Activated CD4-positive, alpha-beta T cell treated with anti-CD3 and anti-CD28 coated beads for 36 hours (primary cell): Measurements from ENCODE around the gene KLHL42. TPM values are rescaled to one million over a fixed set of nuclear protein-coding genes. Genes with fewer than 3 reads are reported as not detected.

Experiments used
- ATAC-seq: fragments of 200-7000 bp; cut with Tn5 transposase; one replicate; pipeline ENCODE4 v1.10.0; 2021; ENCODE audit warnings: mild to moderate bottlenecking, moderate library complexity
- CTCF ChIA-PET: fragments of 350-600 bp; sonication (Branson Sonifier 250); formaldehyde crosslinking; loops from one replicate; lab custom pipeline; 2021; ENCODE audit warnings: antibody characterized with exemption; lab: Charles Lee
- POLR2A ChIA-PET: fragments of 350-600 bp; sonication (Branson Sonifier 250); formaldehyde crosslinking; loops from one replicate; lab custom pipeline; 2021; ENCODE audit warnings: antibody characterized with exemption, inconsistent platforms; lab: Charles Lee
- DNase-seq: peaks from one replicate; pipeline ENCODE4 v3.0.0-alpha.2; 2020
- H3K27ac Mint-ChIP-seq: one replicate; pipeline ENCODE4 v1.8.0; 2021; ENCODE audit warnings: mixed read lengths
- H3K27me3 Mint-ChIP-seq: one replicate; pipeline ENCODE4 v1.8.0; 2021; ENCODE audit warnings: mixed read lengths
- H3K36me3 Mint-ChIP-seq: one replicate; pipeline ENCODE4 v1.8.0; 2021; ENCODE audit warnings: low read depth, mixed read lengths
- H3K4me1 Mint-ChIP-seq: one replicate; pipeline ENCODE4 v1.8.0; 2021; ENCODE audit warnings: mixed read lengths
- H3K4me3 Mint-ChIP-seq: one replicate; pipeline ENCODE4 v1.8.0; 2021; ENCODE audit warnings: mild to moderate bottlenecking, moderate library complexity, mixed read lengths
- H3K9me3 Mint-ChIP-seq: one replicate; pipeline ENCODE4 v1.8.0; 2021; ENCODE audit warnings: low read depth, mixed read lengths
- intact Hi-C, 2 experiments: fragments of 100-400 bp; cut with DNase I in 1 of 2; cut with micrococcal nuclease in 1 of 2; formaldehyde crosslinking; loops; one replicate each; pipeline versions ENCODE4 v1.14.2 to v1.15.1; 2022 to 2024; cut with DNase I, micrococcal nuclease
- total RNA-seq, 2 experiments: library from RNA; stranded (reverse); gene quantifications; one replicate each; pipeline ENCODE4 v1.2.3, GENCODE V29; 2021

Gene KLHL42
- total RNA-seq, 2 experiments from 2014 or later = 7.1 to 9.2 TPM

DNA sequence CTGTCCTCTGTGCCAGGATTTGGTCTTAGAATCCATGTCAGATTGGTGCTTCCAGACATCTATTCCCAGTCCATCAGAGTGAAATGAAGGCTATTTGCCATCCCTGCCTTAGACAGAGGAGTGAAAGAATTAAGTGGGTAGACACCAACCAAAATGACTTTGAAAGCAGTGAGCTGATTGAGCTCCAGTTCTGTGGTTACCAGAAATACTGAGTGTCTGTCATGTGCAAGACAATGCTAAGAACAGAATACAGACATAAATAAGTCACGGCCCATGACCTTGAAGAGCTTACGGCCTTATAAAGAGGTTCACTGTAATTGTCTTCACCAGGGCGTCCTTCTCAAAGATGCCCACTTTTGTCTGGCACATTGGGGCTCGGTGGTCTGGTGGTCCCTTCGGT lies 21.6 kb downstream of the KLHL42 start:
- Mint-ChIP-seq H3K27me3 (peaks cover 8% of the 10 kb centered on the region), H3K9me3 (no peaks in the 10 kb centered on the region), H3K4me1 (peaks cover 43% of the 10 kb centered on the region), H3K36me3 (peaks cover 34% of the 10 kb centered on the region), H3K4me3 (no peak overlapping the region), H3K27ac (peak overlapping the region; percentile 53)
- DNase-seq (no peak), ATAC-seq (peak; percentile 38)
- intact Hi-C loops = loop anchor here (1.0 kb wide), 3 partner anchors 15 to 21 kb away; partner anchors contain the start of genes KLHL42 (in 1 of the 2) and MANSC4 (in 1 of the 2)
- ChIA-PET POLR2A (interaction anchor here (1.3 to 1.6 kb wide), 2 partner anchors 20 kb away, joined by 4 to 14 read pairs; no protein-coding TSS in a partner anchor), CTCF (interaction anchor here (8.7 kb wide), 1 partner anchor 19 kb away, joined by 79 read pairs; no protein-coding TSS in a partner anchor)

DNA sequence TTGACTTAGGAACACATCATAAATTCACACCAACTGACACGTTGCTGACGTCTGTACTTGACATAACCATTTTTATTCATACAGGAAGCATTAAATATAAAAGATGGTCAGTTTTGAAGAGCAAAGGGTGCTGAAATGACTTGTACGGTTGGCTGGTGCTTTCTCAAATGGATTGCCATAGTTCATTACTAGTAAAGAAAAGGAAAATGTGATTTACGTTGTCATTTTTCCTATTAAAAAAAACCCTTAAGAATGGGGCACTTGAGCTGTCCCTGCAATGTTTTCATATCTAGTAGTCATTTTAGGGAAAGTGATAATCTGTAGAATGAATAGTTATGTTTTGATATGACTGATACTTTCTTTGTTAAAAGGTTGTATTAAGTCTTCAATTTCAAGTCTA lies 22.5 kb downstream of the KLHL42 start:
- no peak overlapping the region for H3K4me3 Mint-ChIP-seq
- CTCF ChIA-PET = interaction anchor here (8.7 kb wide), 1 partner anchor 18 kb away, joined by 79 read pairs; no protein-coding TSS in a partner anchor
- peaks cover 13% of the 10 kb centered on the region for H3K27me3 Mint-ChIP-seq
- peak; percentile 71 for ATAC-seq
- no peak overlapping the region for H3K27ac Mint-ChIP-seq
- POLR2A ChIA-PET = interaction anchor here (0.6 to 1.6 kb wide), 4 partner anchors 16 to 268 kb away, joined by 3 to 14 read pairs (median 4); no protein-coding TSS in a partner anchor
- peaks cover 26% of the 10 kb centered on the region for H3K36me3 Mint-ChIP-seq
- H3K4me1 Mint-ChIP-seq = peaks cover 50% of the 10 kb centered on the region
- no peaks in the 10 kb centered on the region for H3K9me3 Mint-ChIP-seq
- DNase-seq = peak; percentile 29
- intact Hi-C loops = loop anchor here (1.0 kb wide), 2 partner anchors 16 to 20 kb away; no protein-coding TSS in a partner anchor

- Mint-ChIP-seq H3K36me3 (peaks cover 22% of the 10 kb centered on the region), H3K27me3 (peaks cover 14% of the 10 kb centered on the region), H3K4me3 (no peak overlapping the region), H3K4me1 (peaks cover 53% of the 10 kb centered on the region), H3K9me3 (no peaks in the 10 kb centered on the region), H3K27ac (no peak overlapping the region)
- CTCF ChIA-PET = interaction anchor here (8.7 kb wide), 1 partner anchor 18 kb away, joined by 79 read pairs; no protein-coding TSS in a partner anchor
- intact Hi-C loops = loop anchor here (1.0 kb wide), 2 partner anchors 17 to 19 kb away; no protein-coding TSS in a partner anchor
- DNase-seq = peak; percentile 14
- ATAC-seq = no peak
- POLR2A ChIA-PET = interaction anchor here (0.6 to 1.6 kb wide), 4 partner anchors 16 to 269 kb away, joined by 3 to 14 read pairs (median 4); no protein-coding TSS in a partner anchor
Observed at GRCh38 chr12:27802936-27803335, 22.9 kb downstream of the KLHL42 start.

DNA sequence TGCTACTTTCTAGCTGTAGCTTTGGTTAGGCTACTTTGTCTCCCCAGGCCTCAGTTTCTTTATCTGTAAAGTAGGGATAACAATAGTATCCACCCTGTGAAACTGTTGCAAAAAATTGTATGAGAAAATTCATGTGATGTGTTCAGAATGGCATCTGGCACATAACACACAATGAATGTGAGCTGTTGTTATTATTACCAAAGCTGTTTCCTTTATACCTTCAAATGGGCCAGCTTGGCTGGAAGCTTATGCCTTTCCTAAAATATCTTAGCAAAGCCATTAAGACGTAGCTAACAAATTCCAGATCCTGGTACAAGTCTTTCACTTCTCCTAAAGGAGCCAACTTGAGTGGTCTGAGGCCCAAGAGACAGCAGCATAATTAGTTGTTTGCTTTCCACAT lies 25.2 kb downstream of the KLHL42 start:
- Mint-ChIP-seq H3K36me3 (peaks cover 10% of the 10 kb centered on the region), H3K9me3 (no peaks in the 10 kb centered on the region), H3K27me3 (peaks cover 22% of the 10 kb centered on the region), H3K4me3 (no peak overlapping the region), H3K27ac (no peak overlapping the region), H3K4me1 (peaks cover 51% of the 10 kb centered on the region)
- CTCF ChIA-PET = interaction anchor here (0.8 to 8.7 kb wide), 3 partner anchors 10 to 16 kb away, joined by 3 to 79 read pairs (median 3); no protein-coding TSS in a partner anchor
- DNase-seq = no peak
- POLR2A ChIA-PET = no interaction called here
- intact Hi-C loops = no loop called here
- ATAC-seq = no peak

DNA sequence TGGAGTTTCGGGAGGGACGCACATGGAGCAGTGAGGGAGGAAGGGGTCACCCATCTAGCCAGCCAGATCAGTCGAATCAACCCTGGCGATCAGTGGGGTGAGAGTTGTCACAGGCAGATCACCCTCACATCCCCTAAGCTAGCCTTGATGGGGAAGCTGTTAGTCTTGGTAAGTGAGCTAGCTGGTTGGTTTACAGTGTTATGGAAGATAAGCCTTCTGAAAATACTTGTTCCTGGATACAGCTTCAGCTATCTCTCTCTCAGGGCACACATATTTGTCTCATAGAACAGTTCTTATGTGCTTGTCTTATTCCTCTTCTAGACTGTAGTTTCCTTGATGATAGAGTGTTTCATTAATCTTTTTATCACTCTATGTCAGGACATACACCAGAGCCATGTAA lies 26.2 kb downstream of the KLHL42 start:
- ChIA-PET POLR2A (no interaction called here), CTCF (interaction anchor here (8.7 kb wide), 1 partner anchor 15 kb away, joined by 79 read pairs; no protein-coding TSS in a partner anchor)
- Mint-ChIP-seq H3K36me3 (peaks cover 2% of the 10 kb centered on the region), H3K27ac (no peak overlapping the region), H3K4me3 (no peak overlapping the region), H3K27me3 (peaks cover 29% of the 10 kb centered on the region), H3K9me3 (no peaks in the 10 kb centered on the region), H3K4me1 (peaks cover 40% of the 10 kb centered on the region)
- ATAC-seq (no peak), DNase-seq (no peak)
- intact Hi-C loops = no loop called here

GRCh38 chr12:27807063-27807703 lies 27.1 kb downstream of the KLHL42 start:
- CTCF ChIA-PET = interaction anchor here (0.6 to 0.7 kb wide), 2 partner anchors 132 to 463 kb away, joined by 3 read pairs; no protein-coding TSS in a partner anchor
- Mint-ChIP-seq H3K27me3 (peaks cover 30% of the 10 kb centered on the region), H3K4me3 (peak overlapping the region; percentile 26), H3K9me3 (no peaks in the 10 kb centered on the region), H3K27ac (peak overlapping the region; percentile 58), H3K36me3 (no peaks in the 10 kb centered on the region), H3K4me1 (peaks cover 31% of the 10 kb centered on the region)
- POLR2A ChIA-PET = no interaction called here
- ATAC-seq (peak; percentile 29), DNase-seq (peak; percentile 41)
- intact Hi-C loops = no loop called here

GRCh38 chr12:27808841-27809240 lies 28.8 kb downstream of the KLHL42 start:
- H3K4me1 Mint-ChIP-seq = peaks cover 19% of the 10 kb centered on the region
- H3K27me3 Mint-ChIP-seq = peaks cover 33% of the 10 kb centered on the region
- intact Hi-C loops = no loop called here
- DNase-seq (no peak), ATAC-seq (no peak)
- no peaks in the 10 kb centered on the region for H3K9me3 Mint-ChIP-seq
- no peak overlapping the region for H3K27ac Mint-ChIP-seq
- no peak overlapping the region for H3K4me3 Mint-ChIP-seq
- ChIA-PET CTCF (interaction anchor here (0.6 to 4.3 kb wide), 3 partner anchors 8 to 515 kb away, joined by 3 to 26 read pairs (median 3); no protein-coding TSS in a partner anchor), POLR2A (no interaction called here)
- H3K36me3 Mint-ChIP-seq = no peaks in the 10 kb centered on the region

DNA sequence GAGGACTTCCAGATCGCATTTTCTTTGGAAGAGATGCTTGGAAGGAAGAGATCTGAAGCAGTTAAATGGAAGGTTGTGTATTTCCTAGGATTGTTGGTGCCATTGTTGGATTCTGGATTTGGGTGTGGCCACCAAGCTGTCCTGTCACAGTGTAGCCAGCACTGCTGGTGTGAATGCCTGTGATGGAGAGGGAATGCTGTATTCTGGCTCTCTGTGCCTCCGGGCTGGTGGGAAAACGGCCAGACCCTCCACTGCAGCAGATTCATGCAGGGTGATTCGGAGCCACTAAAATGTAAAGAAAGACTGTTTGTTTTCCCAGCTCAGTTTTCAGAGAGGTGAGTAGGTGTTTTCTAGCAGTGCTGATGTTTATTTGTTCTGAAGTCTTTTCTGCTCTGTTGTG lies 30.7 kb downstream of the KLHL42 start:
- ChIA-PET POLR2A (no interaction called here), CTCF (interaction anchor here (4.3 kb wide), 1 partner anchor 11 kb away, joined by 26 read pairs; no protein-coding TSS in a partner anchor)
- Mint-ChIP-seq H3K27ac (no peak overlapping the region), H3K4me1 (peaks cover 33% of the 10 kb centered on the region), H3K36me3 (no peaks in the 10 kb centered on the region), H3K27me3 (peaks cover 33% of the 10 kb centered on the region), H3K9me3 (no peaks in the 10 kb centered on the region), H3K4me3 (no peak overlapping the region)
- ATAC-seq (no peak), DNase-seq (no peak)
- intact Hi-C loops = no loop called here

DNA sequence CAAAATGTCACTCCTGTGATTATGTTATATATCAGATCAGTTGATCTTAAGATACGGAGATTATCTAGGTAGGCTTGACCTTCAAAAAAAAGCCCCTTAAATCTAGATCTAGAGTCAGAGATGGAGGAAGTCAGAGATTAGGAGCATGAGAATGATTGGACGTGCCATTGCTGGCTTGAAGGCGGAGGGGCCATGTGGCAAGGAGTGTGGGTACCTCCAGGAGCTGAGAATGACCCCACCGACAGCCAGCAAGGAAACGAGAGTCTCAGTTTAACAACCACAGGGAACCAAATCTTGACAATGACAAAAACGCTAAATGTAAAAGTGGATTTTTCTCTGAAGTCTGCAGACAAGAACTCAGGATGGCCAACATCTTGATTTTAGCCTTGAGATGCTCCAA lies 32.5 kb downstream of the KLHL42 start:
- intact Hi-C loops = no loop called here
- no peak overlapping the region for H3K4me3 Mint-ChIP-seq
- no peak for DNase-seq
- peaks cover 18% of the 10 kb centered on the region for H3K4me1 Mint-ChIP-seq
- H3K27me3 Mint-ChIP-seq = peaks cover 31% of the 10 kb centered on the region
- no peaks in the 10 kb centered on the region for H3K9me3 Mint-ChIP-seq
- H3K36me3 Mint-ChIP-seq = no peaks in the 10 kb centered on the region
- ATAC-seq = no peak
- POLR2A ChIA-PET = no interaction called here
- CTCF ChIA-PET = interaction anchor here (4.3 kb wide), 1 partner anchor 9 kb away, joined by 26 read pairs; no protein-coding TSS in a partner anchor
- H3K27ac Mint-ChIP-seq = no peak overlapping the region

- no peak for DNase-seq
- H3K27ac Mint-ChIP-seq = no peak overlapping the region
- peaks cover 15% of the 10 kb centered on the region for H3K4me1 Mint-ChIP-seq
- ATAC-seq = no peak
- H3K36me3 Mint-ChIP-seq = no peaks in the 10 kb centered on the region
- ChIA-PET POLR2A (no interaction called here), CTCF (interaction anchor here (0.5 kb wide), 1 partner anchor 78 kb away, joined by 4 read pairs; no protein-coding TSS in a partner anchor)
- intact Hi-C loops = no loop called here
- H3K9me3 Mint-ChIP-seq = no peaks in the 10 kb centered on the region
- peaks cover 41% of the 10 kb centered on the region for H3K27me3 Mint-ChIP-seq
- no peak overlapping the region for H3K4me3 Mint-ChIP-seq
Observed at GRCh38 chr12:27814411-27814810, 34.4 kb downstream of the KLHL42 start.

GRCh38 chr12:27814851-27815591 lies 35.0 kb downstream of the KLHL42 start:
- H3K36me3 Mint-ChIP-seq = no peaks in the 10 kb centered on the region
- no peaks in the 10 kb centered on the region for H3K9me3 Mint-ChIP-seq
- intact Hi-C loops = no loop called here
- no peak for ATAC-seq
- H3K4me3 Mint-ChIP-seq = no peak overlapping the region
- POLR2A ChIA-PET = no interaction called here
- peaks cover 15% of the 10 kb centered on the region for H3K4me1 Mint-ChIP-seq
- H3K27me3 Mint-ChIP-seq = peaks cover 43% of the 10 kb centered on the region
- H3K27ac Mint-ChIP-seq = no peak overlapping the region
- no peak for DNase-seq
- CTCF ChIA-PET = interaction anchor here (0.5 kb wide), 1 partner anchor 79 kb away, joined by 4 read pairs; no protein-coding TSS in a partner anchor
